ENCODE results near the gene MRAS.
"Not testable (repeated sequence)": the region's sequence is repeated elsewhere in the genome, so short reads cannot be mapped to it uniquely, and the experiment has no call there.

- TF ChIP-seq, protein P1, sequence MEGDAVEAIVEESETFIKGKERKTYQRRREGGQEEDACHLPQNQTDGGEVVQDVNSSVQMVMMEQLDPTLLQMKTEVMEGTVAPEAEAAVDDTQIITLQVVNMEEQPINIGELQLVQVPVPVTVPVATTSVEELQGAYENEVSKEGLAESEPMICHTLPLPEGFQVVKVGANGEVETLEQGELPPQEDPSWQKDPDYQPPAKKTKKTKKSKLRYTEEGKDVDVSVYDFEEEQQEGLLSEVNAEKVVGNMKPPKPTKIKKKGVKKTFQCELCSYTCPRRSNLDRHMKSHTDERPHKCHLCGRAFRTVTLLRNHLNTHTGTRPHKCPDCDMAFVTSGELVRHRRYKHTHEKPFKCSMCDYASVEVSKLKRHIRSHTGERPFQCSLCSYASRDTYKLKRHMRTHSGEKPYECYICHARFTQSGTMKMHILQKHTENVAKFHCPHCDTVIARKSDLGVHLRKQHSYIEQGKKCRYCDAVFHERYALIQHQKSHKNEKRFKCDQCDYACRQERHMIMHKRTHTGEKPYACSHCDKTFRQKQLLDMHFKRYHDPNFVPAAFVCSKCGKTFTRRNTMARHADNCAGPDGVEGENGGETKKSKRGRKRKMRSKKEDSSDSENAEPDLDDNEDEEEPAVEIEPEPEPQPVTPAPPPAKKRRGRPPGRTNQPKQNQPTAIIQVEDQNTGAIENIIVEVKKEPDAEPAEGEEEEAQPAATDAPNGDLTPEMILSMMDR (IDR thresholded peaks at IDR 0.05) = not testable (repeated sequence)
- TF ChIP-seq POLR2A (IDR thresholded peaks at IDR 0.05) = not testable (repeated sequence)
These were observed 78.4 kb downstream of the MRAS start for GRCh38 chr3:138426754-138427153.
